A549 (cell line): ENCODE data around the gene SLC10A3.

Experiments
- BHLHE40 ChIP-seq: IDR thresholded peaks from 2 replicates; pipeline ENCODE4 v1.6.1; 2012; ENCODE audit warnings: low read depth, low read length, inconsistent platforms
- CTCF ChIP-seq: fragments of >200 bp; sonication (Bioruptor Twin); formaldehyde crosslinking; IDR thresholded peaks from 3 replicates; pipeline ENCODE4 v1.5.1; 2016
- E2F6 ChIP-seq: IDR thresholded peaks from 2 replicates; pipeline ENCODE4 v1.6.1; 2012; ENCODE audit warnings: low read depth, borderline replicate concordance
- ELK1 ChIP-seq: fragments of 150-350 bp; IDR thresholded peaks from 2 replicates; pipeline ENCODE4 v1.6.1; 2014; ENCODE audit warnings: low read depth, mild to moderate bottlenecking, low read length
- ESRRA ChIP-seq: fragments of 150-350 bp; IDR thresholded peaks from 2 replicates; pipeline ENCODE4 v1.6.1; 2014; ENCODE audit warnings: mild to moderate bottlenecking, low read length, borderline replicate concordance
- MAFK ChIP-seq: fragments of 450-650 bp; IDR thresholded peaks from 2 replicates; pipeline ENCODE4 v1.6.1; 2014; ENCODE audit not compliant: partially characterized antibody
- MAX ChIP-seq: IDR thresholded peaks from 2 replicates; pipeline ENCODE4 v1.6.1; 2012
- POLR2A ChIP-seq: IDR thresholded peaks from 2 replicates; pipeline ENCODE4 v1.6.1; 2012; ENCODE audit warnings: mild to moderate bottlenecking, low read length
- REST ChIP-seq: fragments of 200-600 bp; sonication (generic); IDR thresholded peaks from 2 replicates; pipeline ENCODE4 v1.6.1; 2016; ENCODE audit warnings: antibody characterized with exemption, mild to moderate bottlenecking, moderate library complexity
- RFX5 ChIP-seq: fragments of 450-650 bp; IDR thresholded peaks from 2 replicates; pipeline ENCODE4 v1.7.1; 2014; ENCODE audit warnings: antibody characterized with exemption, mild to moderate bottlenecking, moderate library complexity
- USF2 ChIP-seq: fragments of 450-650 bp; IDR thresholded peaks from 2 replicates; pipeline ENCODE4 v1.6.1; 2014; ENCODE audit warnings: antibody characterized with exemption

- TF ChIP-seq CTCF = no peak
- no peak; the same call in 1 of the 2 replicates for TF ChIP-seq MAX
- TF ChIP-seq POLR2A = no peak
- TF ChIP-seq ELK1 = no peak
- TF ChIP-seq MAFK = no peak
- no peak for TF ChIP-seq ESRRA
- TF ChIP-seq REST = no peak
- TF ChIP-seq E2F6 = no peak
- TF ChIP-seq RFX5 = no peak
- TF ChIP-seq BHLHE40 = no peak
- no peak for TF ChIP-seq USF2
These were observed 45.5 kb upstream of the SLC10A3 start for GRCh38 chrX:154535892-154536291.
